SK-N-SH (cell line): ENCODE measurements around the gene NPDC1.

Experiments
- EP300 ChIP-seq, 2 experiments: IDR thresholded peaks; 2 replicates each; pipeline versions ENCODE4 v1.4.0 to v1.6.1; 2012; ENCODE audit warnings: borderline replicate concordance in 1 of 2, low read depth in 1 of 2, low read length in 1 of 2
- TF ChIP-seq, protein P1 (sequence below): fragments of 200-600 bp; sonication (generic); IDR thresholded peaks from 2 replicates; pipeline ENCODE4 v1.6.1; 2017; ENCODE audit warnings: antibody characterized with exemption, mild to moderate bottlenecking, moderate library complexity

DNA sequence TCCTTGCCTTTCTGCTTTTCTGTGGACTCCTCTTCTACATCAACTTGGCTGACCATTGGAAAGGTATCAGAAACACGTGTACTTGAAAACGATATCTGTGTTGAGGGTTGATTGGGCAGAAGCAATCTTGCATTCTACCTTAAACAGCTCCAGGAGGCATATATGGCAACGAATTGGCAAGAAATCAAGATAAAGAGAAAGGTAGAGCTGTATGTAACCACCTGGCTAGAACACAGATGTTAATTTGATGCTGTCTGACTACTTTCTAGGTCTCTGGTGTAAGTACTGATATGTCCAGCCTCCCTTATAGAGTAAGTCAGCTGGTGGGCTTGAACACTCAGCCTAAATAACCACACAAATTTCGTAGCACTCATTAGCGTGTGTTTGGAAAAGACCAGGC, 42.1 kb upstream of the NPDC1 start:
- TF ChIP-seq EP300 (IDR thresholded peaks at IDR 0.05; ENCODE audit: borderline replicate concordance in 1 of 2, low read depth in 1 of 2, low read length in 1 of 2), result no peak
- TF ChIP-seq, protein P1, sequence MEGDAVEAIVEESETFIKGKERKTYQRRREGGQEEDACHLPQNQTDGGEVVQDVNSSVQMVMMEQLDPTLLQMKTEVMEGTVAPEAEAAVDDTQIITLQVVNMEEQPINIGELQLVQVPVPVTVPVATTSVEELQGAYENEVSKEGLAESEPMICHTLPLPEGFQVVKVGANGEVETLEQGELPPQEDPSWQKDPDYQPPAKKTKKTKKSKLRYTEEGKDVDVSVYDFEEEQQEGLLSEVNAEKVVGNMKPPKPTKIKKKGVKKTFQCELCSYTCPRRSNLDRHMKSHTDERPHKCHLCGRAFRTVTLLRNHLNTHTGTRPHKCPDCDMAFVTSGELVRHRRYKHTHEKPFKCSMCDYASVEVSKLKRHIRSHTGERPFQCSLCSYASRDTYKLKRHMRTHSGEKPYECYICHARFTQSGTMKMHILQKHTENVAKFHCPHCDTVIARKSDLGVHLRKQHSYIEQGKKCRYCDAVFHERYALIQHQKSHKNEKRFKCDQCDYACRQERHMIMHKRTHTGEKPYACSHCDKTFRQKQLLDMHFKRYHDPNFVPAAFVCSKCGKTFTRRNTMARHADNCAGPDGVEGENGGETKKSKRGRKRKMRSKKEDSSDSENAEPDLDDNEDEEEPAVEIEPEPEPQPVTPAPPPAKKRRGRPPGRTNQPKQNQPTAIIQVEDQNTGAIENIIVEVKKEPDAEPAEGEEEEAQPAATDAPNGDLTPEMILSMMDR, result no peak
